ENCODE results near the gene P2RY4.
"Not testable (repeated sequence)": the region's sequence is repeated elsewhere in the genome, so short reads cannot be mapped to it uniquely, and the experiment has no call there.

P2RY4 gene

DNA sequence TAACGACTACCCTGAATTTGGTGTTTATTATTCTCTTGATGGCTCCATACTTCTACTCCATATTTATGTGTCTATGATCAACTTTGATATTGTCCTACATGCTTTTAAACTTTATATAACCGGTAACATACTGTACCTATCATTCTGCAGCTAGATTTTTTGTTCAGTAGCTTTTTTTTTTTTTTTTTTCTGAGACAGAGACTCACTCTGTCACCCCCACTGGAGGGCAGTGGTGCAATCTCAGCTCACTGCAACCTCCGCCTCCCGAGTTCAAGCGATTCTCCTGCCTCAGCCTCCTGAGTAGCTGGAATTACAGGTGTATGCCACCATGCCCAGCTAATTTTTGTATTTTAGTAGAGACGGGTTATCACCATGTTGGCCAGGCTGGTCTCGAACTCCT is 14.0 kb upstream of the P2RY4 start:
- H3K27ac ChIP-seq (ENCODE audit: low read depth, low read length); H3K9ac ChIP-seq (ENCODE audit: low read length in 5 of 5); H3K4me1 ChIP-seq (ENCODE audit: control insufficient read depth in 5 of 5, insufficient read depth in 5 of 5, low read length in 5 of 5); H3K9me3 ChIP-seq (ENCODE audit: control insufficient read depth in 5 of 5, low read length in 5 of 5); H3K4me3 ChIP-seq (ENCODE audit: low read depth in 1 of 5, low read length in 5 of 5); H3K36me3 ChIP-seq (ENCODE audit: control insufficient read depth in 5 of 5, insufficient read depth in 5 of 5, low read length in 5 of 5): not testable (repeated sequence)
- H3K27me3 ChIP-seq (ENCODE audit: control insufficient read depth in 5 of 5, insufficient read depth in 4 of 5, low read length in 5 of 5) = peaks cover 0 to 19% (median 2%) of the 10 kb centered on the region in 5 donors

DNA sequence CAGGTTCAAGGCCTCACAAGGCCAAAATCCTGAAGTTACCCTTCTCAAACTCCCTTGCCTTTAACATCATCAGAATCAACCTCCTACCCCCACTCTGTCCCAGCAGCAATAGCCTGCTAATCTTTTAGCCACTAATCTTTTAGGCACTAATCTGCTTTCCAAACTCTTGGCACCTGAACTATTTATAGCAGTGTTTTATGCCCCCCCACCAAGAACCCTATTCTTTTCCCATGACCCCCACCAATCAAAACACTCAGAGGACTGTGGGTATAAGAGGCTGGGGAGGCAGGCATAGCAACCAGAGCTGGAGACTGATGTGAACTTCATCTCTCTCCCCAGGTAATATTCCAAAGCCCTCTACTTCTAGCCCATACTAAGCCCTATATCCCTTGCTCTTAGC is 8.0 kb upstream of the P2RY4 start, which contains the start of gene ARR3:
Gene ARR3, plus strand, starts transcription at position 301 of the 400 bp plus-strand sequence. CDS start 1,052 bp downstream, outside the sequence.
- Histone ChIP-seq H3K9me3 (ENCODE audit: control insufficient read depth in 5 of 5, low read length in 5 of 5) (peaks cover 0 to 6% (median under 1%) of the 10 kb centered on the region in 5 donors), H3K4me3 (ENCODE audit: low read depth in 1 of 5, low read length in 5 of 5) (no peak within 1 kb of the TSS), H3K27me3 (ENCODE audit: control insufficient read depth in 5 of 5, insufficient read depth in 4 of 5, low read length in 5 of 5) (peaks cover 0 to 14% (median 2%) of the 10 kb centered on the region in 5 donors), H3K9ac (ENCODE audit: low read length in 5 of 5) (no peak within 1 kb of the TSS), H3K27ac (ENCODE audit: low read depth, low read length) (no peak within 1 kb of the TSS), H3K4me1 (ENCODE audit: control insufficient read depth in 5 of 5, insufficient read depth in 5 of 5, low read length in 5 of 5) (no peaks in the 10 kb centered on the region), H3K36me3 (ENCODE audit: control insufficient read depth in 5 of 5, insufficient read depth in 5 of 5, low read length in 5 of 5) (no peaks in the 10 kb centered on the region)

DNA sequence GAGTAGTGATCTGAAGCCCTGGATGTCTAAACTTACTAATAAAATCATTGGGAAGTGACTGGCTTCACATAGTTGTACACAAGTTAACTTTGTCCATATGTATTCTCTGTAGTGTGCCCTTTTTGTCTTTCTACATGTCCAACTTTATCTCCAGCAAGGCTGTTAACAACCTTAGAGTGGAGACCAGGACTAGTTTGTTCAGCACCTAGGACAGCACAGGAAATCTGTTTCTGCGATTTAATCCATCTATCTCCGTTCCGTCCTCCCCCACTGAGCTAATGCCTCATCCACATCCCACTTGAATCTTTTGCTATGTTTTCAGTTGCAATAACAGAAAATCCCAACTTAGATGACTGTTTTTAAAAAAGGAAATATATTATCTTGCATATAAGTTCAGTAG is 4.8 kb upstream of the P2RY4 start:
- no peak overlapping the region for H3K27ac ChIP-seq (ENCODE audit: low read depth, low read length)
- H3K4me3 ChIP-seq (ENCODE audit: low read depth in 1 of 5, low read length in 5 of 5) = no peak overlapping the region
- H3K9me3 ChIP-seq (ENCODE audit: control insufficient read depth in 5 of 5, low read length in 5 of 5) = peaks cover 0 to 10% (median 3%) of the 10 kb centered on the region in 5 donors
- H3K27me3 ChIP-seq (ENCODE audit: control insufficient read depth in 5 of 5, insufficient read depth in 4 of 5, low read length in 5 of 5) = peaks cover 0 to 13% (median 5%) of the 10 kb centered on the region in 5 donors
- no peak overlapping the region for H3K9ac ChIP-seq (ENCODE audit: low read length in 5 of 5)
- H3K36me3 ChIP-seq (ENCODE audit: control insufficient read depth in 5 of 5, insufficient read depth in 5 of 5, low read length in 5 of 5) = no peaks in the 10 kb centered on the region
- no peaks in the 10 kb centered on the region for H3K4me1 ChIP-seq (ENCODE audit: control insufficient read depth in 5 of 5, insufficient read depth in 5 of 5, low read length in 5 of 5)

DNA sequence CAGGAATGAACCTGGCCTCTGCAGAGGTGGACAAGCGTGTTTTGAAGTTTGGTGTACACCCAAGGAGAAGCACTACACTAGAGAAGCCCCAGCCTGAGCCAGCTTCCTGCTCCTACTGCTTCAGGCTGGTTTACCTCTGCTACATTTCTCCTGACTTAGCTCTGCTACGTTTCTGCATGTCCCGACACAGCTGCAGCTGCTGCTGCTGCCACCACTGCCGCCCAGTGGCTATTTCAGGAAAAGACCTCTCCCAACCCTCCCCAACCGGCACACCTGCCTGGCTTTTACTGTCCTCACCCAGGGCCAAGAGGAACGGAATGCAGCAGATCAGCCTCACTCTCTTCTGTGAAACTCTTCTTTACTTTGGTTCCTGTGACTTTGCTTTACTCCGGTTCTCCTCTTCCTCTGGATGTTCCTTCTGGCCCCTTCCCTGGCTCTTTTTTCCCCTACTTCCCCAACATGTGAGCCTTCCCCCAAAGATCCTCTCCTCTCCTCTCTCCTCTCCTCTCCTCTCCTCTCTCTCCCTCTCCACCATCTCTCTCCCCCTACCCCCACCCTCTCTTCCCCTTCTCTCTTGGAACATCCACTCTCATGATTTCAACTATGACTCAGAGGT is 3.1 kb upstream of the P2RY4 start:
- no peaks in the 10 kb centered on the region for H3K4me1 ChIP-seq (ENCODE audit: control insufficient read depth in 5 of 5, insufficient read depth in 5 of 5, low read length in 5 of 5)
- no peaks in the 10 kb centered on the region for H3K36me3 ChIP-seq (ENCODE audit: control insufficient read depth in 5 of 5, insufficient read depth in 5 of 5, low read length in 5 of 5)
- H3K9ac ChIP-seq (ENCODE audit: low read length in 5 of 5) = no peak overlapping the region
- H3K27ac ChIP-seq (ENCODE audit: low read depth, low read length) = no peak overlapping the region
- peaks cover 0 to 17% (median 9%) of the 10 kb centered on the region in 5 donors for H3K27me3 ChIP-seq (ENCODE audit: control insufficient read depth in 5 of 5, insufficient read depth in 4 of 5, low read length in 5 of 5)
- peaks cover 0 to 10% (median 3%) of the 10 kb centered on the region in 5 donors for H3K9me3 ChIP-seq (ENCODE audit: control insufficient read depth in 5 of 5, low read length in 5 of 5)
- no peak overlapping the region for H3K4me3 ChIP-seq (ENCODE audit: low read depth in 1 of 5, low read length in 5 of 5)

DNA sequence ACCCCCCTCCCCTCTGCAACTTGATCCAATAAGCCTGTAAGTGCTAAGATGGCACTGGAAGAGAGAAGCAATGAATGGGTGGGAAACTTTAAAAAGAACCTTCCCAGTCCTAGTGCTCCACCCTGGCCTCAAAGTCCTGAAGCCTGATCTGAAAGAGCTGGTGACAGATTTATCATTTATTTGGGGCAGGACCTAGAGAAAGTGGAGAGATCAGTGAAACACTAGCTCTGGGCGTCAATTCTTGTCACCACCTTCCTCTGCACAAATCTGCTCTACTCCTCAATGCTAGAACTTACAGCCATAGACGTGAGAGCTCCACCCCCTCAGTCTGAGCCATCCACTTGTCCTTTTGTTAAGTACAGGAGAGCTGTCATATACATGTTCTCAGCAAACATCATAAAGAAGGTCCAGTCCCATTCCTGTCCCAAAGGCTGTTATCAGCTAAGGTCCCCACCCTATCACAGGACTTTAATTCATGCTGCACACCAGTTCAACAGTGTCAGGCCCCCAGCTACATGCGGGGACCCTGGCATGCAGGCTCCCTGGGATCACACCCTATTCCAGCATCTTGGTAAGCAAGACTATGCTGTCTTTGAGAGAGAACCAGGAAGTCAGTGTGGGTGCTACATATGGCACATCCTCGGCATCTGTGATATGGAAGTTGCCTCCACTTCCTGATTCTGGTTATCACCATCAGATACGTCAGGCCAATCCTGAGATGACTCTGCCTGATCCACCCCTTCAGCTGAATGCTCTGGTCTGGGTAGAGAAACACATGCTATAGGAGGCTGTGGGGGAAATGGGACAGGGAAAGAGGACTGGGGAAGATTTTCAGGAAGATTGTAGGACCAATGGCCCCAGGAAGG is 2.3 kb downstream of the P2RY4 start:
- H3K27me3 ChIP-seq (ENCODE audit: control insufficient read depth in 5 of 5, insufficient read depth in 4 of 5, low read length in 5 of 5) = peaks cover 0 to 18% (median 4%) of the 10 kb centered on the region in 5 donors
- H3K4me1 ChIP-seq (ENCODE audit: control insufficient read depth in 5 of 5, insufficient read depth in 5 of 5, low read length in 5 of 5) = peaks cover 0 to 8% (median 8%) of the 10 kb centered on the region in 5 donors
- H3K4me3 ChIP-seq (ENCODE audit: low read depth in 1 of 5, low read length in 5 of 5) = no peak overlapping the region
- peaks cover 0 to 3% (median 0%) of the 10 kb centered on the region in 5 donors for H3K9me3 ChIP-seq (ENCODE audit: control insufficient read depth in 5 of 5, low read length in 5 of 5)
- H3K9ac ChIP-seq (ENCODE audit: low read length in 5 of 5) = no peak overlapping the region
- no peak overlapping the region for H3K27ac ChIP-seq (ENCODE audit: low read depth, low read length)
- no peaks in the 10 kb centered on the region for H3K36me3 ChIP-seq (ENCODE audit: control insufficient read depth in 5 of 5, insufficient read depth in 5 of 5, low read length in 5 of 5)

DNA sequence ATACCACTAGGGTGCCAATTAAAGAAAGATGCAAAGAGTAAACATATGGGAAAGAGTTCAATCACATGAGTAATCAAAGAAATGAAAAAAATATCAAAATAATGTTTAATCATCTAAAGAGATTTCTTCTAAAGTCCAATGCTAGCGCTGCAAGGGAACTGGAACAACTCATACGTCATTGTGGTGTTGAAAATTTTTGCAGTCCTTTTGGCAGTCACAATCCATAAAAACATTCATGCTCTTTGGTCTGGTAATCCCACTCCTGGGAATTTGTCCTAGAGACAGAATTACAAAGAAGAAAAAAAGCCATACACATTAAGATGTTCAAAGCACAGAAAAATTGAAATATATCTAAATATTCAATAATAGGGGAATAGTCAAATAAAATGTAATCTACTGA is 4.6 kb downstream of the P2RY4 start:
- H3K36me3 ChIP-seq (ENCODE audit: control insufficient read depth in 5 of 5, insufficient read depth in 5 of 5, low read length in 5 of 5) = no peaks in the 10 kb centered on the region
- H3K9ac ChIP-seq (ENCODE audit: low read length in 5 of 5) = no peak overlapping the region
- H3K27ac ChIP-seq (ENCODE audit: low read depth, low read length) = no peak overlapping the region
- H3K9me3 ChIP-seq (ENCODE audit: control insufficient read depth in 5 of 5, low read length in 5 of 5) = no peaks in the 10 kb centered on the region
- no peak overlapping the region for H3K4me3 ChIP-seq (ENCODE audit: low read depth in 1 of 5, low read length in 5 of 5)
- peaks cover 0 to 8% (median 8%) of the 10 kb centered on the region in 5 donors for H3K4me1 ChIP-seq (ENCODE audit: control insufficient read depth in 5 of 5, insufficient read depth in 5 of 5, low read length in 5 of 5)
- peaks cover 0 to 18% (median 4%) of the 10 kb centered on the region in 5 donors for H3K27me3 ChIP-seq (ENCODE audit: control insufficient read depth in 5 of 5, insufficient read depth in 4 of 5, low read length in 5 of 5)

DNA sequence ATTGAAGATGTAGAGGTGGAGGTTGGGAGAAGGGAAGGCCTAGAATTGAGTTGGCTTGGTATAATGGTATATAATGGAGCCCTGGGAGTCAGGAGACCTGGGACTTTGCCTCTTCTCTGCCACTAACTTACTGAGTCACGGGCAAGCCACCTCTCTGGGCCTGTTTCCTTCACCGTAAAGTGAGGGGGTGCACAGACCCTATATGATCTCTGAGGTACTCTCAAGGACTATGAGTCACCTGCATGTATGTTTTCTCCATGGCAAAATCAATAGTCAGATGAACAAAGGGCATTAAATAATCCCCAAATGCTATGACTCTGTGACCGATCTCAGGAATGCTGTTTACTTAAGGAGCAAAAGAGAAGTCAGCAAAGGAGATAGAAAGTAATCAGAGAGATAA is 5.1 kb downstream of the P2RY4 start:
- Histone ChIP-seq H3K4me1 (ENCODE audit: control insufficient read depth in 5 of 5, insufficient read depth in 5 of 5, low read length in 5 of 5) (peaks cover 0 to 8% (median 8%) of the 10 kb centered on the region in 5 donors), H3K27me3 (ENCODE audit: control insufficient read depth in 5 of 5, insufficient read depth in 4 of 5, low read length in 5 of 5) (peaks cover 0 to 17% (median 3%) of the 10 kb centered on the region in 5 donors), H3K4me3 (ENCODE audit: low read depth in 1 of 5, low read length in 5 of 5) (no peak overlapping the region), H3K36me3 (ENCODE audit: control insufficient read depth in 5 of 5, insufficient read depth in 5 of 5, low read length in 5 of 5) (no peaks in the 10 kb centered on the region), H3K9me3 (ENCODE audit: control insufficient read depth in 5 of 5, low read length in 5 of 5) (no peaks in the 10 kb centered on the region), H3K27ac (ENCODE audit: low read depth, low read length) (no peak overlapping the region), H3K9ac (ENCODE audit: low read length in 5 of 5) (no peak overlapping the region)

DNA sequence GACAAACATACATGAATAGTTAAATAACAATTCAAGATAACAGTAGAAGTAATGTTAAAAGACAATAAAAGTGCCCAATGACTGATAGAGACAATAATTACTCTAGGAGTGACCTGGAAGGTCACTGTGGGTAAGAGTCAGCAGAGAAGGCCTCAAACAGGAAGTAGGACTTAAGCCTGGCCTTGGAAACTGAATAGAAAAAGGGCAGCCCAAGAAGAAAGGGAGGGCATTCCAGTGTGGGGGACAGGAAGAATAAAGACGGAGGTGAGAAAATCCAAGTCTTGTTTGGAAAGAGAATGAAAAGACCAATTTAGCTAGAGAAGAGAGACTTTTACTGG is 6.0 kb downstream of the P2RY4 start:
- H3K4me1 ChIP-seq (ENCODE audit: control insufficient read depth in 5 of 5, insufficient read depth in 5 of 5, low read length in 5 of 5) = peaks cover 0 to 8% (median 8%) of the 10 kb centered on the region in 5 donors
- no peak overlapping the region for H3K9ac ChIP-seq (ENCODE audit: low read length in 5 of 5)
- no peak overlapping the region for H3K4me3 ChIP-seq (ENCODE audit: low read depth in 1 of 5, low read length in 5 of 5)
- H3K9me3 ChIP-seq (ENCODE audit: control insufficient read depth in 5 of 5, low read length in 5 of 5) = no peaks in the 10 kb centered on the region
- H3K36me3 ChIP-seq (ENCODE audit: control insufficient read depth in 5 of 5, insufficient read depth in 5 of 5, low read length in 5 of 5) = no peaks in the 10 kb centered on the region
- H3K27ac ChIP-seq (ENCODE audit: low read depth, low read length) = no peak overlapping the region
- peaks cover 0 to 8% (median 0%) of the 10 kb centered on the region in 5 donors for H3K27me3 ChIP-seq (ENCODE audit: control insufficient read depth in 5 of 5, insufficient read depth in 4 of 5, low read length in 5 of 5)

DNA sequence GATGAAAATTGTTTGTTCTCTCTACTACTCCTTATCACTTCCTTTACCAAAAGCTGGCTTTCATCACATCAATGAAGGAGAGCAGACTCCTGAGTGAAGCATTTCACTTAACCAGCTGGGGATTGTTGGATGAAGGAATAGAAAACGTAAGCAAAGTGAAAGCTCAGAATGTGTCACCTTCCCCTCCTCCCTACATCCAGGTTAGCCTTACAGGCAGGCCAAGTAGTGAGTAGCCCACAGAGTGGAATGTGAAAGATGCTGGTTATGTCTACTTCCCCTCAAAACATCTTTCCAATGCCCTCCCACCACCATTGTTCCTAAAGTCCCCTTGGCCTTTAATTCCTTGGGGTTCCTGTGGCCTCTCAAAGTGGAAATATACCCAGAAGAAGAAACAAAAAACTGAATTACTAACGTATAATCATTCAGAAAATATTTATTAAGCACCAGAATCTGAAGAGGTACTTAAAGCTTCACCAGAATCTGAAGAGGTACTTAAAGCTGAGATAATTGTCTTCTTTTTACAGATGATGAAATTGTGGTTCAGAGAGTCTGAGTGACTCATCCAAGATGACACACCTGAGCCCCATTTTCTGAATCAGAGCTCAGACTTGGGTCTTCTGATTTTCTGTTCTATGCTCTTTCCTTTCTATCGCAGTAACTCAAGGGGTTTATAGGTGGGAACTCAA is 6.5 kb downstream of the P2RY4 start:
- Histone ChIP-seq H3K4me1 (ENCODE audit: control insufficient read depth in 5 of 5, insufficient read depth in 5 of 5, low read length in 5 of 5) (peaks cover 0 to 8% (median 8%) of the 10 kb centered on the region in 5 donors), H3K27me3 (ENCODE audit: control insufficient read depth in 5 of 5, insufficient read depth in 4 of 5, low read length in 5 of 5) (peaks cover 0 to 4% (median 0%) of the 10 kb centered on the region in 5 donors), H3K27ac (ENCODE audit: low read depth, low read length) (no peak overlapping the region), H3K9ac (ENCODE audit: low read length in 5 of 5) (no peak overlapping the region), H3K9me3 (ENCODE audit: control insufficient read depth in 5 of 5, low read length in 5 of 5) (no peaks in the 10 kb centered on the region), H3K36me3 (ENCODE audit: control insufficient read depth in 5 of 5, insufficient read depth in 5 of 5, low read length in 5 of 5) (no peaks in the 10 kb centered on the region), H3K4me3 (ENCODE audit: low read depth in 1 of 5, low read length in 5 of 5) (no peak overlapping the region)

DNA sequence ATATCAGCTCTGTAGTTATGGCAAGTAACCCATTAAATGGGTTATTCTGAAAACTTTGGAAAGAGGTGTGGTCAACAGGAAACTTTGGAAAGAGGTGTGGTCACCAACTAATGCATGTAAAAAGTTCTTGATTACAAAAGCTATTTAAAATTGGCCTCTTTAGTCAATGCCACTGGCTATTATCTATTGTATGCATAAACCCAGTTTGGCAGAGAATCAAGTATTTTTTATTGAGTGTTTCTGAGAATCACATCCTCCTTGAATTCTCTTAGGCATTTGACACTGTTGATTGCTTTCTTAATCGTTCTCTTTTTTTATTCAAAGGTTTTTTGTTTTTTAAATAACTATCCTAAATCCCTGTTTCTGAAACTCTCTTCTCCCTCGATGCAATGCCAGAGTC is 7.5 kb downstream of the P2RY4 start:
- H3K4me3 ChIP-seq (ENCODE audit: low read depth in 1 of 5, low read length in 5 of 5) = no peak overlapping the region
- no peaks in the 10 kb centered on the region for H3K36me3 ChIP-seq (ENCODE audit: control insufficient read depth in 5 of 5, insufficient read depth in 5 of 5, low read length in 5 of 5)
- H3K27me3 ChIP-seq (ENCODE audit: control insufficient read depth in 5 of 5, insufficient read depth in 4 of 5, low read length in 5 of 5) = peaks cover 0 to under 1% (median 0%) of the 10 kb centered on the region in 5 donors
- H3K4me1 ChIP-seq (ENCODE audit: control insufficient read depth in 5 of 5, insufficient read depth in 5 of 5, low read length in 5 of 5) = peaks cover 0 to 8% (median 8%) of the 10 kb centered on the region in 5 donors
- no peak overlapping the region for H3K9ac ChIP-seq (ENCODE audit: low read length in 5 of 5)
- no peak overlapping the region for H3K27ac ChIP-seq (ENCODE audit: low read depth, low read length)
- no peaks in the 10 kb centered on the region for H3K9me3 ChIP-seq (ENCODE audit: control insufficient read depth in 5 of 5, low read length in 5 of 5)

All from subcutaneous abdominal adipose tissue (tissue), 5 donors.